K562 treated with DMSO at 1 percent for 12 hours (cell line): Measurements from ENCODE around the gene CMC1. TPM values are rescaled to one million over a fixed set of nuclear protein-coding genes. Genes with fewer than 3 reads are reported as not detected.

Experiments
- total RNA-seq: library from RNA; unstranded; fragments of 300-600 nt; gene quantifications from 2 replicates; pipeline ENCODE4 v1.2.3, GENCODE V29; 2022; ENCODE audit not compliant: insufficient read depth

Gene CMC1
- 50.4 and 54.1 TPM in 2 replicates for total RNA-seq

GRCh38 chr3:28241221-28242160 lies at the start of gene CMC1:
CMC1 (plus strand) TSS chr3:28241619; CDS start chr3:28241794, 175 bp downstream.

GRCh38 chr3:28348629-28349468 lies 107.4 kb downstream of the CMC1 start, which contains the start of the genes AZI2 and ZCWPW2:
AZI2 (minus strand) TSS chr3:28348824; CDS start chr3:28340617, 8,207 bp downstream.
ZCWPW2 (plus strand) TSS chr3:28348721; CDS start chr3:28413069, 64,348 bp downstream.

Other genes starting within 250 kb of the CMC1 start
- gene ZCWPW2, start 107.1 kb downstream of the CMC1 start, total RNA-seq = not detected in 2 replicates
- gene AZI2, start 107.2 kb downstream of the CMC1 start, total RNA-seq = 25.1 and 50.0 TPM in 2 replicates